Keratinocyte (primary cell): Measurements from ENCODE around the gene R3HDM4.

Source experiments
- EZH2 ChIP-seq: IDR thresholded peaks from one replicate; pipeline ENCODE4 v1.6.1; 2012; ENCODE audit warnings: inconsistent platforms, mild to moderate bottlenecking, low read length, moderate library complexity
- TF ChIP-seq, protein P1 (sequence below), 3 experiments: IDR thresholded peaks in 1 of 3; conservative IDR thresholded peaks in 1 of 3; optimal IDR thresholded peaks in 1 of 3; 2 replicates in 2 of 3; 3 replicates in 1 of 3; pipeline versions ENCODE3 to v1.5.1; 2011; ENCODE audit warnings: low read length in 3 of 3, mild to moderate bottlenecking in 3 of 3, moderate library complexity in 2 of 3, control low read depth in 1 of 3, inconsistent platforms in 1 of 3; ENCODE audit not compliant: insufficient read depth in 2 of 3; ENCODE audit errors: extremely low read depth in 1 of 3

DNA sequence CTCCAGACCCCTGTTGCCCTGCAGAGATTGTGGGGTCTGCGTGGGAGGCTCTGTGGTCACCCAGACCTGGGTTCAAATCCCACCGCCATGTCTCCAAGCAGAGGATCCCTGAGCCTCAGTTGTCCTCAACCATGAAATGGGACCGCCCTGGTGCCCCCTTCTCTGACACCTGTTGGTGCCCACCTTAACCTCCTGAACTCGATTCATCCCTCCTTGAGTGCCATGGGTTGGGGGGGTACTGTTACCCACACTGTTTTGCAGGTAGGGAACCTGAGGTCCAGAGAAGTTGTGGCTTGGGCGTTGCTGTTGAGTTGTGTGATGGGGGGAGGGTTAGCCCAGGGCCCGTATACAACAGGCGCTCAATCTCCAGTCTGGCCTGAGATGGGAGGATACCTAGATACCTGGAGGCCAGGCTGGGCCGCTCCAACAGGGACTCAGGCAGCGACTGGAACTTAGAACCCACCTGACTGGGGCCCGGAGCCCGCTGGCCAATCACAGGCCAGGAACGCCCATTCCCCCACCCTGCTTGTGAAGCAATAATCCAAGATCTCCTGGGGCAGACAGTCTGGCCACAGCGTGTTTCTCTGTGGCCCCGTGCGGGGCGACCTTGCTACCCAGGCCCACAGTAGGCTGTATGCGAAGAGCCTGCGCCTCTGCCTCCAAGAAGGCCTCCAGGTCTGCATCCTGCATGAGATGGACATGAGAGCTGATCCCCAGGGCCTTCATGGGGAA, 15.6 kb upstream of the R3HDM4 start:
- no peak for TF ChIP-seq EZH2
- TF ChIP-seq, protein P1, sequence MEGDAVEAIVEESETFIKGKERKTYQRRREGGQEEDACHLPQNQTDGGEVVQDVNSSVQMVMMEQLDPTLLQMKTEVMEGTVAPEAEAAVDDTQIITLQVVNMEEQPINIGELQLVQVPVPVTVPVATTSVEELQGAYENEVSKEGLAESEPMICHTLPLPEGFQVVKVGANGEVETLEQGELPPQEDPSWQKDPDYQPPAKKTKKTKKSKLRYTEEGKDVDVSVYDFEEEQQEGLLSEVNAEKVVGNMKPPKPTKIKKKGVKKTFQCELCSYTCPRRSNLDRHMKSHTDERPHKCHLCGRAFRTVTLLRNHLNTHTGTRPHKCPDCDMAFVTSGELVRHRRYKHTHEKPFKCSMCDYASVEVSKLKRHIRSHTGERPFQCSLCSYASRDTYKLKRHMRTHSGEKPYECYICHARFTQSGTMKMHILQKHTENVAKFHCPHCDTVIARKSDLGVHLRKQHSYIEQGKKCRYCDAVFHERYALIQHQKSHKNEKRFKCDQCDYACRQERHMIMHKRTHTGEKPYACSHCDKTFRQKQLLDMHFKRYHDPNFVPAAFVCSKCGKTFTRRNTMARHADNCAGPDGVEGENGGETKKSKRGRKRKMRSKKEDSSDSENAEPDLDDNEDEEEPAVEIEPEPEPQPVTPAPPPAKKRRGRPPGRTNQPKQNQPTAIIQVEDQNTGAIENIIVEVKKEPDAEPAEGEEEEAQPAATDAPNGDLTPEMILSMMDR (optimal IDR thresholded peaks at IDR 0.05 in 1 of 3, IDR thresholded peaks at IDR 0.05 in 1 of 3, conservative IDR thresholded peaks at IDR 0.05 in 1 of 3; ENCODE audit: extremely low read depth in 1 of 3, insufficient read depth in 2 of 3, low read length in 3 of 3): no peak
